ENCODE results near the gene SRRM1. TPM values are rescaled to one million over a fixed set of nuclear protein-coding genes. Genes with fewer than 3 reads are reported as not detected.
"Not testable (repeated sequence)": the region's sequence is repeated elsewhere in the genome, so short reads cannot be mapped to it uniquely, and the experiment has no call there.

The SRRM1 gene
- total RNA-seq, 1 experiment from 2014 or later: 124 TPM

- Histone ChIP-seq H3F3A (ENCODE audit: insufficient read depth, low read depth) (peaks cover 5% of the 10 kb centered on the region; the same call in 1 of the 2 replicates), H3K4me3 (no peak overlapping the region), H3K36me3 (ENCODE audit: low read depth) (peaks cover 22% of the 10 kb centered on the region), H3K4me1 (replicated peaks; ENCODE audit: insufficient read depth) (no peaks in the 10 kb centered on the region), H3K79me2 (ENCODE audit: low read depth) (no peaks in the 10 kb centered on the region), H4K20me1 (ENCODE audit: insufficient read depth) (peaks cover 11% of the 10 kb centered on the region; the same call in 1 of the 2 replicates), H2AFZ (no peak overlapping the region), H3K27ac (no peak overlapping the region), H3K4me2 (no peak overlapping the region), H3K9me2 (ENCODE audit: insufficient read depth) (no peaks in the 10 kb centered on the region), H3K27me3 (ENCODE audit: insufficient read depth, low read depth) (no peaks in the 10 kb centered on the region), H3K9me3 (ENCODE audit: insufficient read depth, low read depth) (no peaks in the 10 kb centered on the region)
- intact Hi-C loops (cut with micrococcal nuclease; ENCODE audit: unreplicated experiment): no loop called here
- no TSS peak for BruUV-seq (replicated peaks)
- ChIA-PET CTCF (no interaction called here), POLR2A (ENCODE audit: unreplicated experiment) (no interaction called here)
- DNase-seq: no peak
- TF ChIP-seq EZH2 (IDR thresholded peaks at IDR 0.05; ENCODE audit: low read depth) (no peak), CTCF (conservative IDR thresholded peaks at IDR 0.05) (no peak)
Observed at GRCh38 chr1:24664507-24665033, 21.5 kb downstream of the SRRM1 start.

GRCh38 chr1:24666794-24667193 is 23.7 kb downstream of the SRRM1 start:
- H3K9me3 ChIP-seq (ENCODE audit: insufficient read depth, low read depth): no peaks in the 10 kb centered on the region
- no TSS peak for BruUV-seq (replicated peaks)
- peaks cover 25% of the 10 kb centered on the region for H3K36me3 ChIP-seq (ENCODE audit: low read depth)
- intact Hi-C loops (cut with micrococcal nuclease; ENCODE audit: unreplicated experiment): no loop called here
- no peak overlapping the region for H3K4me2 ChIP-seq
- no peaks in the 10 kb centered on the region for H3K4me1 ChIP-seq (replicated peaks; ENCODE audit: insufficient read depth)
- no peaks in the 10 kb centered on the region for H3K79me2 ChIP-seq (ENCODE audit: low read depth)
- TF ChIP-seq CTCF (conservative IDR thresholded peaks at IDR 0.05) (no peak), EZH2 (IDR thresholded peaks at IDR 0.05; ENCODE audit: low read depth) (no peak)
- H3K4me3 ChIP-seq: no peak overlapping the region
- no peak overlapping the region for H2AFZ ChIP-seq
- POLR2A ChIA-PET (ENCODE audit: unreplicated experiment): no interaction called here
- H3K27me3 ChIP-seq (ENCODE audit: insufficient read depth, low read depth): no peaks in the 10 kb centered on the region
- no peaks in the 10 kb centered on the region; the same call in 1 of the 2 replicates for H3F3A ChIP-seq (ENCODE audit: insufficient read depth, low read depth)
- CTCF ChIA-PET: no interaction called here
- peaks cover 5% of the 10 kb centered on the region; the same call in 1 of the 2 replicates for H4K20me1 ChIP-seq (ENCODE audit: insufficient read depth)
- H3K9me2 ChIP-seq (ENCODE audit: insufficient read depth): no peaks in the 10 kb centered on the region
- no peak overlapping the region for H3K27ac ChIP-seq
- no peak for DNase-seq

GRCh38 chr1:24671372-24671771 is 28.3 kb downstream of the SRRM1 start:
- H4K20me1 ChIP-seq (ENCODE audit: insufficient read depth); H2AFZ ChIP-seq; H3K4me3 ChIP-seq; H3F3A ChIP-seq (ENCODE audit: insufficient read depth, low read depth); DNase-seq; H3K9me2 ChIP-seq (ENCODE audit: insufficient read depth); H3K27ac ChIP-seq; H3K4me1 ChIP-seq (replicated peaks; ENCODE audit: insufficient read depth); H3K9me3 ChIP-seq (ENCODE audit: insufficient read depth, low read depth); intact Hi-C loops (cut with micrococcal nuclease; ENCODE audit: unreplicated experiment); POLR2A ChIA-PET (ENCODE audit: unreplicated experiment); H3K79me2 ChIP-seq (ENCODE audit: low read depth); BruUV-seq (replicated peaks); H3K4me2 ChIP-seq; H3K27me3 ChIP-seq (ENCODE audit: insufficient read depth, low read depth): not testable (repeated sequence)
- peaks cover 15% of the 10 kb centered on the region; the same call in 1 of the 2 replicates for H3K36me3 ChIP-seq (ENCODE audit: low read depth)
- CTCF ChIA-PET: interaction anchor here (0.8 kb wide), 1 partner anchor 74 kb away, joined by 5 read pairs; the partner anchor contains the start of gene CLIC4

- intact Hi-C loops (cut with micrococcal nuclease; ENCODE audit: unreplicated experiment); H3K4me1 ChIP-seq (replicated peaks; ENCODE audit: insufficient read depth); H3K27ac ChIP-seq; H3K79me2 ChIP-seq (ENCODE audit: low read depth); H4K20me1 ChIP-seq (ENCODE audit: insufficient read depth); H2AFZ ChIP-seq; H3K9me3 ChIP-seq (ENCODE audit: insufficient read depth, low read depth); H3K9me2 ChIP-seq (ENCODE audit: insufficient read depth); H3K4me2 ChIP-seq; H3K27me3 ChIP-seq (ENCODE audit: insufficient read depth, low read depth); H3K4me3 ChIP-seq; H3F3A ChIP-seq (ENCODE audit: insufficient read depth, low read depth); DNase-seq: not testable (repeated sequence)
- peaks cover 15% of the 10 kb centered on the region; the same call in 1 of the 2 replicates for H3K36me3 ChIP-seq (ENCODE audit: low read depth)
- ChIA-PET POLR2A (ENCODE audit: unreplicated experiment) (interaction anchor here (0.6 kb wide), 1 partner anchor 192 kb away, joined by 3 read pairs; no protein-coding TSS in a partner anchor), CTCF (interaction anchor here (0.6 to 0.9 kb wide), 5 partner anchors 15 to 169 kb away, joined by 3 to 18 read pairs (median 4); no protein-coding TSS in a partner anchor)
- TSS peak; percentile 9 for BruUV-seq (replicated peaks)
Observed at GRCh38 chr1:24672686-24673085, 29.6 kb downstream of the SRRM1 start.
